Stimulated activated CD8-positive, alpha-beta memory T cell treated with anti-CD3 and anti-CD28 coated beads, Interleukin-7, amount 100 ng/mL, for 4 hours (primary cell): ENCODE data around the gene ANKRD12.
A peak's percentile ranks its signal among the peaks of the same experiment; 100 is the strongest.

Experiments
- DNase-seq, 2 donors: peaks; one replicate each; pipeline ENCODE4 v3.0.0-alpha.2; 2020; ENCODE audit warnings: low read depth in 2 of 2

ANKRD12 gene

GRCh38 chr18:9290156-9290555, 153.6 kb downstream of the ANKRD12 start:
- no peak for DNase-seq

- DNase-seq = no peak
These were observed 155.5 kb downstream of the ANKRD12 start for GRCh38 chr18:9292047-9292446.

GRCh38 chr18:9293948-9294347, 157.4 kb downstream of the ANKRD12 start:
- DNase-seq = no peak

GRCh38 chr18:9296233-9297006, 159.8 kb downstream of the ANKRD12 start:
- DNase-seq = no peak

GRCh38 chr18:9297007-9297393, 160.4 kb downstream of the ANKRD12 start:
- no peak for DNase-seq

- DNase-seq = no peak
These were observed 167.9 kb downstream of the ANKRD12 start for GRCh38 chr18:9304388-9305070.

GRCh38 chr18:9319333-9319732, 182.8 kb downstream of the ANKRD12 start:
- no peak for DNase-seq

GRCh38 chr18:9321017-9321452, 184.5 kb downstream of the ANKRD12 start:
- DNase-seq = no peak

- no peak for DNase-seq
These were observed 185.2 kb downstream of the ANKRD12 start for GRCh38 chr18:9321736-9322135.

GRCh38 chr18:9322744-9323143, 186.2 kb downstream of the ANKRD12 start:
- DNase-seq = no peak

- DNase-seq = no peak
These were observed 187.3 kb downstream of the ANKRD12 start for GRCh38 chr18:9323750-9324445.

- no peak for DNase-seq
These were observed 189.1 kb downstream of the ANKRD12 start for GRCh38 chr18:9325716-9326115.

- DNase-seq = no peak
These were observed 192.2 kb downstream of the ANKRD12 start for GRCh38 chr18:9328776-9329175.

- DNase-seq = no peak
These were observed 192.9 kb downstream of the ANKRD12 start for GRCh38 chr18:9329471-9329870.

- no peak for DNase-seq
These were observed 193.8 kb downstream of the ANKRD12 start for GRCh38 chr18:9330419-9330818.

- peak in 1 of 2 donors; percentile 7 for DNase-seq
These were observed 197.1 kb downstream of the ANKRD12 start for GRCh38 chr18:9333441-9334328.

GRCh38 chr18:9334329-9334972, 197.9 kb downstream of the ANKRD12 start, which contains the start of gene TWSG1:
TWSG1 (plus strand) TSS chr18:9334773; CDS start chr18:9337230, 2,457 bp downstream.
- DNase-seq = peak; percentile 87 to 96

GRCh38 chr18:9334973-9335696, 198.6 kb downstream of the ANKRD12 start:
- peak in 1 of 2 donors; percentile 29 for DNase-seq
